Measurements from ENCODE around the gene TUBGCP2. TPM values are rescaled to one million over a fixed set of nuclear protein-coding genes. Genes with fewer than 3 reads are reported as not detected.

TUBGCP2 gene
- 37.1 and 39.6 TPM in 2 replicates for total RNA-seq

GRCh38 chr10:133308421-133309099 is at the start of gene TUBGCP2, which contains the start of gene ZNF511:
TSS of gene TUBGCP2 (minus strand) at chr10:133308872. CDS start at chr10:133302941, 5,931 bp downstream.
TSS of gene ZNF511 (plus strand) at chr10:133308914. CDS start at chr10:133308944, 30 bp downstream.

GRCh38 chr10:133357285-133358161 is 48.9 kb upstream of the TUBGCP2 start, which contains the start of gene FUOM:
TSS of gene FUOM (minus strand) at chr10:133358019. CDS start at chr10:133358007, 12 bp downstream.

GRCh38 chr10:133336577-133337369 is 28.1 kb upstream of the TUBGCP2 start, which contains the start of gene CALY:
TSS of gene CALY (minus strand) at chr10:133336896. CDS start at chr10:133328989, 7,907 bp downstream.

GRCh38 chr10:133276435-133277201 is 32.1 kb downstream of the TUBGCP2 start, which contains the start of gene ADAM8:
TSS of gene ADAM8 (minus strand) at chr10:133276868. CDS start at chr10:133276817, 51 bp downstream.

GRCh38 chr10:133237588-133238465 is 70.8 kb downstream of the TUBGCP2 start, which contains the start of gene VENTX:
TSS of gene VENTX (plus strand) at chr10:133237855. CDS start at chr10:133237915, 60 bp downstream.

GRCh38 chr10:133230044-133230361 is 78.7 kb downstream of the TUBGCP2 start, which contains the start of gene UTF1:
TSS of gene UTF1 (plus strand) at chr10:133230217. CDS start at chr10:133230289, 72 bp downstream.

Other genes with a start within 250 kb of the TUBGCP2 start
- gene ADGRA1, start 220.9 kb downstream of the TUBGCP2 start, total RNA-seq, result not detected in 2 replicates
- gene KNDC1, start 148.7 kb downstream of the TUBGCP2 start, total RNA-seq, result 0.13 TPM in 1 of 2 replicates, not detected in the other
- not detected in 2 replicates for gene UTF1, start 78.7 kb downstream of the TUBGCP2 start, total RNA-seq
- gene VENTX, start 71.0 kb downstream of the TUBGCP2 start, total RNA-seq, result not detected in 2 replicates
- gene ADAM8, start 32.0 kb downstream of the TUBGCP2 start, total RNA-seq, result 1.5 and 3.8 TPM in 2 replicates
- gene ZNF511, start within 50 bp of the TUBGCP2 start, total RNA-seq, result 40.4 and 40.7 TPM in 2 replicates
- gene CALY, start 28.0 kb upstream of the TUBGCP2 start, total RNA-seq, result not detected in 2 replicates
- gene PRAP1, start 38.5 kb upstream of the TUBGCP2 start, total RNA-seq, result not detected in 2 replicates
- 15.0 and 25.6 TPM in 2 replicates for gene FUOM, start 49.1 kb upstream of the TUBGCP2 start, total RNA-seq
- gene ECHS1, start 64.5 kb upstream of the TUBGCP2 start, total RNA-seq, result 138 and 146 TPM in 2 replicates
- gene PAOX, start 70.4 kb upstream of the TUBGCP2 start, total RNA-seq, result 3.3 and 4.5 TPM in 2 replicates
- 33.1 and 38.0 TPM in 2 replicates for gene MTG1, start 85.3 kb upstream of the TUBGCP2 start, total RNA-seq
- 0.05 TPM in 1 of 2 replicates, not detected in the other for gene SPRN, start 115.8 kb upstream of the TUBGCP2 start, total RNA-seq
- gene SCART1, start 145.1 kb upstream of the TUBGCP2 start, total RNA-seq, result under 0.01 and 0.25 TPM in 2 replicates
- gene CYP2E1, start 218.5 kb upstream of the TUBGCP2 start, total RNA-seq, result under 0.01 and 0.10 TPM in 2 replicates

Data from mammary microvascular endothelial cell (primary cell).